ENCODE data around the gene TFIP11. TPM values are rescaled to one million over a fixed set of nuclear protein-coding genes. Genes with fewer than 3 reads are reported as not detected.

The TFIP11 gene
- polyA plus RNA-seq, 1 experiment = 34.7 TPM

GRCh38 chr22:26452236-26453016 is 59.8 kb downstream of the TFIP11 start:
- Histone ChIP-seq H3K4me3 (ENCODE audit: low read depth, low read length) (no peak overlapping the region), H3K36me3 (ENCODE audit: control insufficient read depth, insufficient read depth, low read length) (peaks cover 16% of the 10 kb centered on the region), H3K27me3 (ENCODE audit: control insufficient read depth, insufficient read depth, low read length) (no peaks in the 10 kb centered on the region)
- POLR2A ChIA-PET = no interaction called here
- DNase-seq (ENCODE audit: low read depth) = no peak
- no peak for TF ChIP-seq CTCF (IDR thresholded peaks at IDR 0.05; ENCODE audit: insufficient read depth, low read depth, low read length)
- CTCF ChIA-PET = interaction anchor here (0.6 to 2.9 kb wide), 4 partner anchors 10 to 274 kb away, joined by 3 to 23 read pairs (median 4); no protein-coding TSS in a partner anchor

GRCh38 chr22:26450453-26451185 is 61.7 kb downstream of the TFIP11 start:
- H3K27me3 ChIP-seq (ENCODE audit: control insufficient read depth, insufficient read depth, low read length) = no peaks in the 10 kb centered on the region
- CTCF ChIA-PET = interaction anchor here (1.6 to 2.9 kb wide), 2 partner anchors 11 to 30 kb away, joined by 3 to 23 read pairs; no protein-coding TSS in a partner anchor

GRCh38 chr22:26448941-26449340 is 63.3 kb downstream of the TFIP11 start:
- no peaks in the 10 kb centered on the region for H3K27me3 ChIP-seq (ENCODE audit: control insufficient read depth, insufficient read depth, low read length)
- no peak for DNase-seq (ENCODE audit: low read depth)
- TF ChIP-seq CTCF (IDR thresholded peaks at IDR 0.05; ENCODE audit: insufficient read depth, low read depth, low read length) = no peak
- POLR2A ChIA-PET = interaction anchor here (0.6 kb wide), 2 partner anchors 18 to 334 kb away, joined by 3 to 6 read pairs; no protein-coding TSS in a partner anchor
- peaks cover 11% of the 10 kb centered on the region for H3K36me3 ChIP-seq (ENCODE audit: control insufficient read depth, insufficient read depth, low read length)
- no peak overlapping the region for H3K4me3 ChIP-seq (ENCODE audit: low read depth, low read length)
- CTCF ChIA-PET = interaction anchor here (0.8 to 2.9 kb wide), 4 partner anchors 12 to 51 kb away, joined by 3 to 23 read pairs (median 3); no protein-coding TSS in a partner anchor

More at GRCh38 chr22:26450453-26451185, 61.7 kb downstream of the TFIP11 start:
- POLR2A ChIA-PET = no interaction called here
- Histone ChIP-seq H3K36me3 (ENCODE audit: control insufficient read depth, insufficient read depth, low read length) (peaks cover 14% of the 10 kb centered on the region), H3K4me3 (ENCODE audit: low read depth, low read length) (no peak overlapping the region)
- DNase-seq (ENCODE audit: low read depth) = no peak
- TF ChIP-seq CTCF (IDR thresholded peaks at IDR 0.05; ENCODE audit: insufficient read depth, low read depth, low read length) = no peak

- DNase-seq (ENCODE audit: low read depth) = no peak
- ChIA-PET CTCF (interaction anchor here (2.9 kb wide), 1 partner anchor 13 kb away, joined by 23 read pairs; no protein-coding TSS in a partner anchor), POLR2A (no interaction called here)
- no peak for TF ChIP-seq CTCF (IDR thresholded peaks at IDR 0.05; ENCODE audit: insufficient read depth, low read depth, low read length)
- H3K27me3 ChIP-seq (ENCODE audit: control insufficient read depth, insufficient read depth, low read length) = no peaks in the 10 kb centered on the region
- peaks cover 9% of the 10 kb centered on the region for H3K36me3 ChIP-seq (ENCODE audit: control insufficient read depth, insufficient read depth, low read length)
- H3K4me3 ChIP-seq (ENCODE audit: low read depth, low read length) = no peak overlapping the region
Observed at GRCh38 chr22:26448334-26448733, 63.9 kb downstream of the TFIP11 start.
